HG02763 (cell line): ENCODE measurements around the gene VAC14.
"Not testable (repeated sequence)": the region's sequence is repeated elsewhere in the genome, so short reads cannot be mapped to it uniquely, and the experiment has no call there.

Source experiments
- ATAC-seq: cut with Tn5 transposase; IDR thresholded peaks from one replicate; pipeline ENCODE4 v1.9.1; 2021; ENCODE audit warnings: mild to moderate bottlenecking, moderate library complexity; ENCODE audit not compliant: unreplicated experiment

Gene VAC14

GRCh38 chr16:70682239-70683145 lies 118.5 kb downstream of the VAC14 start:
- no peak for ATAC-seq

GRCh38 chr16:70681382-70682238 lies 119.3 kb downstream of the VAC14 start:
- ATAC-seq, result no peak

- no peak for ATAC-seq
These were observed 120.2 kb downstream of the VAC14 start for GRCh38 chr16:70680495-70681381.

- no peak for ATAC-seq
These were observed 121.1 kb downstream of the VAC14 start for GRCh38 chr16:70679671-70680494.

GRCh38 chr16:70678898-70679670 lies 121.9 kb downstream of the VAC14 start:
- no peak for ATAC-seq

GRCh38 chr16:70678121-70678897 lies 122.6 kb downstream of the VAC14 start:
- ATAC-seq, result no peak

- ATAC-seq, result no peak
These were observed 123.3 kb downstream of the VAC14 start for GRCh38 chr16:70677499-70678120.

- no peak for ATAC-seq
These were observed 124.1 kb downstream of the VAC14 start for GRCh38 chr16:70676675-70677498.

GRCh38 chr16:70675851-70676513 lies 125.0 kb downstream of the VAC14 start:
- no peak for ATAC-seq

GRCh38 chr16:70674221-70675014 lies 126.5 kb downstream of the VAC14 start:
- ATAC-seq, result no peak

- ATAC-seq, result not testable (repeated sequence)
These were observed 130.0 kb downstream of the VAC14 start for GRCh38 chr16:70670938-70671337.

GRCh38 chr16:70670175-70670574 lies 130.8 kb downstream of the VAC14 start:
- no peak for ATAC-seq

GRCh38 chr16:70665806-70666735 lies 134.9 kb downstream of the VAC14 start:
- ATAC-seq, result no peak

- no peak for ATAC-seq
These were observed 135.8 kb downstream of the VAC14 start for GRCh38 chr16:70665113-70665694.
